Astrocyte of the cerebellum (primary cell): ENCODE data around the gene FAF2.
"Not testable (repeated sequence)": the region's sequence is repeated elsewhere in the genome, so short reads cannot be mapped to it uniquely, and the experiment has no call there.

ENCODE experiments used
- DNase-seq: peaks from one replicate; pipeline ENCODE4 v3.0.0-alpha.2; 2011; ENCODE audit warnings: low read depth
- H3K4me3 ChIP-seq: 2 replicates; pipeline ENCODE4 v1.5.1; 2011; ENCODE audit warnings: mild to moderate bottlenecking, low read depth, low read length, moderate library complexity
- in situ Hi-C: cut with HindIII; loops from 2 replicates; pipeline ENCODE4 v1.10.0; 2017; ENCODE audit warnings: low sequenced_read_pairs
- TF ChIP-seq, protein P1 (sequence below): IDR thresholded peaks from 2 replicates; pipeline ENCODE4 v1.5.1; 2012; ENCODE audit warnings: low read length, low read depth, moderate library complexity, mild to moderate bottlenecking; ENCODE audit errors: missing control alignments

The FAF2 gene

GRCh38 chr5:176545737-176546509 lies 97.7 kb downstream of the FAF2 start:
- TF ChIP-seq, protein P1, sequence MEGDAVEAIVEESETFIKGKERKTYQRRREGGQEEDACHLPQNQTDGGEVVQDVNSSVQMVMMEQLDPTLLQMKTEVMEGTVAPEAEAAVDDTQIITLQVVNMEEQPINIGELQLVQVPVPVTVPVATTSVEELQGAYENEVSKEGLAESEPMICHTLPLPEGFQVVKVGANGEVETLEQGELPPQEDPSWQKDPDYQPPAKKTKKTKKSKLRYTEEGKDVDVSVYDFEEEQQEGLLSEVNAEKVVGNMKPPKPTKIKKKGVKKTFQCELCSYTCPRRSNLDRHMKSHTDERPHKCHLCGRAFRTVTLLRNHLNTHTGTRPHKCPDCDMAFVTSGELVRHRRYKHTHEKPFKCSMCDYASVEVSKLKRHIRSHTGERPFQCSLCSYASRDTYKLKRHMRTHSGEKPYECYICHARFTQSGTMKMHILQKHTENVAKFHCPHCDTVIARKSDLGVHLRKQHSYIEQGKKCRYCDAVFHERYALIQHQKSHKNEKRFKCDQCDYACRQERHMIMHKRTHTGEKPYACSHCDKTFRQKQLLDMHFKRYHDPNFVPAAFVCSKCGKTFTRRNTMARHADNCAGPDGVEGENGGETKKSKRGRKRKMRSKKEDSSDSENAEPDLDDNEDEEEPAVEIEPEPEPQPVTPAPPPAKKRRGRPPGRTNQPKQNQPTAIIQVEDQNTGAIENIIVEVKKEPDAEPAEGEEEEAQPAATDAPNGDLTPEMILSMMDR = no peak
- no peak overlapping the region for H3K4me3 ChIP-seq
- in situ Hi-C loops = no loop called here
- no peak for DNase-seq

- TF ChIP-seq, protein P1 = no peak
- no peak overlapping the region for H3K4me3 ChIP-seq
- in situ Hi-C loops = no loop called here
- DNase-seq = no peak
Measured at GRCh38 chr5:176547802-176548201, 99.6 kb downstream of the FAF2 start.

DNA sequence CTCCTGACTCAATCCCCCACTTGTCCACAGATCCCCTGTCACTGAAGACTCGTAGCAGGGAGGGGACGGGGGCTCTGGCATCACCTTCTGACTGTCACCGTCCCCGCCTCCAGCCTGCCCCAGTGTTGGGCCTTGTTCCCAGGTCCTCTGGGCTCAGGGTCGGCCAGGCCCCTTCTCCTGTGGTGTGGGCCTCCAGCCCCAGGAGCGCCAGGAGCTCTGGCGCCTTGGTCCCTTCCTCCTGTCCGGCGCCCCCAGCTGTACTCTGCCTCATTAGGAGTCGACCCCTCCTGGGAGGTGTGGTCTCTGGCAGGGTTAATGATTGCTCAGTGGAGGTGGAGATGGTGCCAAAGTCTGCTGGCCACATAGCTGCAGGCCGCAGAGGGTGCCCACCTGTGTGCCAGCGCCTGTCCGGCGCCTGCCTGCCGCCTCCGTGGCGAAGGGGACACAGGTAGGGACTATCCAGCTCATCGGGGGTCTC lies 100.8 kb downstream of the FAF2 start, which contains the start of gene CDHR2:
Gene CDHR2, plus strand, starts transcription at position 376 of the 478 bp plus-strand sequence. CDS start 16,011 bp downstream, outside the sequence.
- in situ Hi-C loops = no loop called here
- TF ChIP-seq, protein P1 = no peak
- H3K4me3 ChIP-seq = no peak within 1 kb of the TSS
- no peak for DNase-seq

DNA sequence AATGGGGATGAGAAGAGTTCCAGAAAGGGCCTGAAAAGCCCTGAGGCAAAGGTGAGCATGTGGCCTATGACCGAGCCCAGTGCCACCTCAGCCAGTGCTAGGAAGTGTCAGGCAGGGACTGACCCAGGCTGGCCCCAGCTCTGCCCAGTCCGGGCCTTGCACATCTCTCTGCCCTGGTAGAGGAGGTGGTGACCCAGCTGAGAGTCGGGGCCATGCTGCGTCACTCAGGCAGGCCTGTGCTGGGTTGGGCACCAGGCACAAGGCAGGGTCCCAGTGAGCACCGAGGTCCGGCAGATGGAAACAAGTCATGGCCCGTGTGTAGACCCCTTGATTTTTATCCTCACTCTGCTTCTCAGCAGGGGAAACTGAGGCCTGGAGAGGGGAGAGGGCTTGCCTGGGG lies 101.7 kb downstream of the FAF2 start:
- in situ Hi-C loops = no loop called here
- DNase-seq = no peak
- TF ChIP-seq, protein P1 = no peak
- no peak overlapping the region for H3K4me3 ChIP-seq

DNA sequence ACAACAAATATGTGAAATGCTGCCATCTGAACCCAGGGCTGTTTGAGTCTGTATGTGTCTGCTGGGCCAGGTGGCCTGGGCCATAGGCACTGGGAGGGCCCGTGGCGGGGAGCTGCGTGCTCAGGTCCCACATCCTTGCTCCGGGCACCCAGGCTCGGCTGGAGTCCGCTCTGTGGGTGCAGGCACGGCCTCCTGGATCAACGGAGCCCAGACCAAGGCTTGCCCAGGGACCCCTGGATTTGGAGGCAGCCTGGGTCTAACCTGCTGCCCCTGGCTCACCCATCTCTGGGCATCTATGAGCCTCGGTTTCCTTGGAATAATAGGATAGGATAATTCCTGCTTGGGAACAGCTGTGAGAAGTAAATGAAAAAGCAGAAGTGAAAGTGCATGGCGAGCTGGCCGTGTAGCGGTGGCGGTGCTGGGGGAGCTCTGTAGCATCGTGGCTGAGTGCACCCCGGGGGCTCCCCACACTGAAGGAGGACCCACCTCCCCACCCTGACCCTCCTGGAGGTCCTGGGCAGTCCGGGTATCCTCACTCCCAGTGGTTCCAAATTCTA lies 102.2 kb downstream of the FAF2 start:
- no peak for DNase-seq
- TF ChIP-seq, protein P1 = no peak
- in situ Hi-C loops = no loop called here
- no peak overlapping the region for H3K4me3 ChIP-seq

DNA sequence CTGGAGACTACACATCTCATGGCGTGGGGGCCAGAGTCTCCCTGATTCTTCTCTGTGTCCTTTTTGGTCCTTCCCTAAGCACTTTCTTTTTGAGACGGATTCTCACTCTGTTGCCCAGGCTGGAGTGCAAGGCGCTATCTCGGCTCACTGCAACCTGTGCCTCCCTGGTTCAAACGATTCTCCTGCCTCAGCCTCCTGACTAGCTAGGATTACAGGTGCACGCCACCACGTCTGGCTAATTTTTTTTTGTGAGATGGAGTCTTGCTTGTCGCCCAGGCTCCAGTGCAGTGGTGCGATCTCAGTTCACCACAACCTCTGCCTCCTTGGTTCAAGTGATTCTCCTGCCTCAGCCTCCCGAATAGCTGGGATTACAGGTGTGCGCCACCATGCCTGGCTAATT lies 102.8 kb downstream of the FAF2 start:
- DNase-seq, in situ Hi-C loops, H3K4me3 ChIP-seq: not testable (repeated sequence)

DNA sequence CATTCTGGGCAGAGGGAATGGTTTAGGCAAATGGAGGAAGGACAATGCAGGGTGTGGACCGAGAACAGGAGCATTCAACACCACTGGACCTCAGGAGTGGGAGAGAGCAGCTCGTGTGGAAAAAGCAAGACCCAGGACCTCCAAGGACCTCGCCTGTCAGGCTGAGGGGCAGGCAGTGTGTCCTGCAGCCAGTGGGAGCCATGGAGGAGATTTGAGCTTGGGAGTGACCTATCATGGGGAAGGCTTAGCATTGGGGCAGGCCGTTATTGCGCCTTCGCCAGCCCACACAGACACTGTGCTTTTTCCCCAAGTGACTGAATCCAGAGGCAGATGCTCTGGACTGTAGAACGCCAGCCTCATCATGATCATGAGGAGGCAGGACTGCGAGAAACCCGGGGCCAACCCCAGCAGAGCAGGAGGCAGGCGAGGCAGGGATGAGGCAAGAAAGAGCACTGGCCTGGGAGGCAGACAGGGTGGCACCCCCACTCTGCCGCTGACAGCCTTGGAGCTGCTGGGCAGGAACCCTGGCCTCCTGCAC lies 104.2 kb downstream of the FAF2 start:
- no peak overlapping the region for H3K4me3 ChIP-seq
- in situ Hi-C loops = no loop called here
- no peak for DNase-seq
- TF ChIP-seq, protein P1 = no peak
